ENCODE measurements around the gene IL1RAPL2.

Gene IL1RAPL2

GRCh38 chrX:105315248-105315647, 749.2 kb downstream of the IL1RAPL2 start:
- TF ChIP-seq EGR1 (IDR thresholded peaks at IDR 0.05) = no peak
- no peak for TF ChIP-seq CREB1 (IDR thresholded peaks at IDR 0.05; ENCODE audit: low read depth)
- TF ChIP-seq CEBPB (IDR thresholded peaks at IDR 0.05) = no peak
- no peak for TF ChIP-seq RAD21 (IDR thresholded peaks at IDR 0.05; ENCODE audit: low read depth)
- TF ChIP-seq EP300 (IDR thresholded peaks at IDR 0.05; ENCODE audit: borderline replicate concordance) = no peak

GRCh38 chrX:105317117-105317516, 751.1 kb downstream of the IL1RAPL2 start:
- no peak for TF ChIP-seq MAX (IDR thresholded peaks at IDR 0.05)
- TF ChIP-seq YY1 (IDR thresholded peaks at IDR 0.05; ENCODE audit: low read depth) = no peak
- no peak for TF ChIP-seq TCF12 (IDR thresholded peaks at IDR 0.05; ENCODE audit: low read depth)
- no peak for TF ChIP-seq RAD21 (IDR thresholded peaks at IDR 0.05; ENCODE audit: low read depth)
- TF ChIP-seq EP300 (IDR thresholded peaks at IDR 0.05; ENCODE audit: borderline replicate concordance) = no peak
- no peak for TF ChIP-seq CEBPB (IDR thresholded peaks at IDR 0.05)
- TF ChIP-seq CREB1 (IDR thresholded peaks at IDR 0.05; ENCODE audit: low read depth) = no peak
- no peak for TF ChIP-seq USF1 (IDR thresholded peaks at IDR 0.05)
- TF ChIP-seq TEAD4 (IDR thresholded peaks at IDR 0.05) = no peak
- no peak for TF ChIP-seq REST (IDR thresholded peaks at IDR 0.05; ENCODE audit: low read depth)
- no peak for TF ChIP-seq NFIC (IDR thresholded peaks at IDR 0.05)
- no peak for TF ChIP-seq FOXM1 (IDR thresholded peaks at IDR 0.05; ENCODE audit: borderline replicate concordance, low read depth)
- no peak for TF ChIP-seq EGR1 (IDR thresholded peaks at IDR 0.05)
- TF ChIP-seq TAF1 (IDR thresholded peaks at IDR 0.05; ENCODE audit: low read depth) = no peak
- no peak for TF ChIP-seq ZBTB7A (IDR thresholded peaks at IDR 0.05; ENCODE audit: low read depth)

- TF ChIP-seq CEBPB (IDR thresholded peaks at IDR 0.05) = no peak
- no peak for TF ChIP-seq YY1 (IDR thresholded peaks at IDR 0.05; ENCODE audit: low read depth)
- TF ChIP-seq EGR1 (IDR thresholded peaks at IDR 0.05) = no peak
- no peak for TF ChIP-seq NFIC (IDR thresholded peaks at IDR 0.05)
- no peak for TF ChIP-seq MAX (IDR thresholded peaks at IDR 0.05)
- TF ChIP-seq ZBTB7A (IDR thresholded peaks at IDR 0.05; ENCODE audit: low read depth) = no peak
- no peak for TF ChIP-seq USF1 (IDR thresholded peaks at IDR 0.05)
- no peak for TF ChIP-seq TCF12 (IDR thresholded peaks at IDR 0.05; ENCODE audit: low read depth)
- TF ChIP-seq REST (IDR thresholded peaks at IDR 0.05; ENCODE audit: low read depth) = no peak
- TF ChIP-seq TEAD4 (IDR thresholded peaks at IDR 0.05) = no peak
- TF ChIP-seq FOXM1 (IDR thresholded peaks at IDR 0.05; ENCODE audit: borderline replicate concordance, low read depth) = no peak
- TF ChIP-seq EP300 (IDR thresholded peaks at IDR 0.05; ENCODE audit: borderline replicate concordance) = no peak
- no peak for TF ChIP-seq RAD21 (IDR thresholded peaks at IDR 0.05; ENCODE audit: low read depth)
These were observed 757.9 kb downstream of the IL1RAPL2 start for GRCh38 chrX:105323928-105324327.

- no peak for TF ChIP-seq NFIC (IDR thresholded peaks at IDR 0.05)
- no peak for TF ChIP-seq EGR1 (IDR thresholded peaks at IDR 0.05)
- no peak for TF ChIP-seq ZBTB7A (IDR thresholded peaks at IDR 0.05; ENCODE audit: low read depth)
- no peak for TF ChIP-seq YY1 (IDR thresholded peaks at IDR 0.05; ENCODE audit: low read depth)
- no peak for TF ChIP-seq MAX (IDR thresholded peaks at IDR 0.05)
- no peak for TF ChIP-seq REST (IDR thresholded peaks at IDR 0.05; ENCODE audit: low read depth)
- no peak for TF ChIP-seq RAD21 (IDR thresholded peaks at IDR 0.05; ENCODE audit: low read depth)
These were observed 762.8 kb downstream of the IL1RAPL2 start for GRCh38 chrX:105328773-105329172.

GRCh38 chrX:105331244-105331643, 765.2 kb downstream of the IL1RAPL2 start:
- TF ChIP-seq NFIC (IDR thresholded peaks at IDR 0.05) = no peak
- TF ChIP-seq YY1 (IDR thresholded peaks at IDR 0.05; ENCODE audit: low read depth) = no peak
- no peak for TF ChIP-seq RAD21 (IDR thresholded peaks at IDR 0.05; ENCODE audit: low read depth)
- no peak for TF ChIP-seq CEBPB (IDR thresholded peaks at IDR 0.05)
- no peak for TF ChIP-seq TAF1 (IDR thresholded peaks at IDR 0.05; ENCODE audit: low read depth)
- TF ChIP-seq MAX (IDR thresholded peaks at IDR 0.05) = no peak
